HG03520 (cell line): ENCODE data around the gene PCNX2.

Experiments
- ATAC-seq: cut with Tn5 transposase; IDR thresholded peaks from one replicate; pipeline ENCODE4 v1.9.1; 2021; ENCODE audit warnings: mild to moderate bottlenecking, moderate library complexity; ENCODE audit not compliant: unreplicated experiment

The PCNX2 gene

DNA sequence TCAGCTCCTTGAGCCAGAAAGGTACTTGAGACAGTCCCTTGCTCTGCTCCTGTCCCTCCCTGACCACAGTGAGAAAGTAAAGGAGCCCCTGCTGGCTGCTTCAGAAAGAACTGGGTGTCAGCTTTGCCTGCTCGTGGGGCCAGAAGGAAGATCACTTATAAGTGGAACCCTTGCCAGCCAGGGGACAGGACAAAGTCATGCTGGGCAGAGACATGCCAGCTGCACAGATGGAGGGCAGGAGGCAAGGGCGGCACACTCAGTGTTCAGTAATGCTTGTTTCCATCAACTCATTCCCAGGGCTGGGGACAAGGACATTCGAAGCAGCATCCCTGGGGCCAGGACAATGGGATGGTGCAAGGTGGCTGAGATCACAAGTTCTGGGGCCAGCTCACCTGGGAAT lies 303.3 kb downstream of the PCNX2 start:
- no peak for ATAC-seq

DNA sequence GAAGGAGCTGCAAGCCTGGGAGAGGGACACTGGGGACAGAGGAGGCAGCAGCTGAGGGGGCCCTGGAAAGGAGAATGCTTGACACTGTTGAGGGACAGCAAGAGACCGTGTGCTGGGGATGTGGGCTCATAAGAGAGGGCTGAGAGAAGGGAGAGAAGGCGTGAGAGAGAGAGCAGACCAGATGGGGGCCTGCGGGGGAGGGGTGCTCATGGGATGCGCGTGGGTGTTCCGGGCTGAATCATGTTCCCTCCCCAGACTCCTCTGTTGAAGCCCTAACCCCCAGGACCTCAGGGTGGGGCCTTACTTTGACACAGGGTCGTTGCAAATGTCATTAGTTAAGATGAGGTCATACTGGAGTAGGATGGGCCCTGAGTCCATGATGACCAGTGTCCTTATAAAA lies 304.3 kb downstream of the PCNX2 start:
- no peak for ATAC-seq

DNA sequence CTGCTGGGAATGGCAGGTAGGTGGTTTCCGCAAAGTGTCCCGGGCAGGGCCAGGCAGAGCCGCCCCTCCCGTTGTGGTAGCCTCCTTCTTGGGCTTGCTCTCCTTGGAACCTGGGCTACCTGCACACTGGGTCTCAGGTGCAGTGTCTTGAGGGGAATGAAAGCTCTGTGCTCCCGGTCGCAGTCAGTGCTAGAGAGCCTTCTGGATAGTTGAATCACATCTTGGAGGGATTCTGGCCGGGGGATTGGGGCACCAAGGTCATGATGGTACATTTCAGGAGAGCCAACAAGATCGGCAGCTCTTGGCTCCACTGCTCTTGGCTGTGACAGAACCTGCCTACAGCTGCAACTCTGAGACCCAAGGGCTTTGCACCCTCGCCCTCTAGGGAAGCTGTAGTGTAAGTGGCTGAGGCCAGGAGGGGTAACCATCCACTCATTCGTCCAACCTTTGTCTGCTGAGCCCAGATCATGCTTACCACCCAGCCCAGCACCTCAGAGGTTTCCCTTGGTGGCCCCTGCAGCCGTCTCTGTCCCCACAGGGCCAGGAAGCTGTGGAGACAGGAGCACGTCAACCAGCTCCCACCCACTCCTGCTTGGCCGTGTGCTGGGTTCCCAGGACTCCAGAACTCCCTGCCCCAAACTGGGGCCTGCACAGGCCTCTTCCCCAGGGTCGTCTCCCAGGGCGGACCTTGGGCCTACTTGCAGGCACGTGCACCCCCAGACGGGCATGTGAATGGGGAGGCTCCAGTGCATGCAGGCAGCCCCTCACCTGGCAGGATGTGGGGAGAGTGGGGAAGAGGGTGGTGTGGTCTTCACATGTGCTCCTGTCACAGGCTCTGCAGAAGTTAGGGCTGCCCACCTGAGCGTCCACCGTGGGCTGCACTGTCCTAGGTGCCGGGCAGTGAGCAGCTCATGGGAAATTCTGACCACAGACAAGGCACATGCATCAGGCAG lies 305.1 kb downstream of the PCNX2 start:
- no peak for ATAC-seq

DNA sequence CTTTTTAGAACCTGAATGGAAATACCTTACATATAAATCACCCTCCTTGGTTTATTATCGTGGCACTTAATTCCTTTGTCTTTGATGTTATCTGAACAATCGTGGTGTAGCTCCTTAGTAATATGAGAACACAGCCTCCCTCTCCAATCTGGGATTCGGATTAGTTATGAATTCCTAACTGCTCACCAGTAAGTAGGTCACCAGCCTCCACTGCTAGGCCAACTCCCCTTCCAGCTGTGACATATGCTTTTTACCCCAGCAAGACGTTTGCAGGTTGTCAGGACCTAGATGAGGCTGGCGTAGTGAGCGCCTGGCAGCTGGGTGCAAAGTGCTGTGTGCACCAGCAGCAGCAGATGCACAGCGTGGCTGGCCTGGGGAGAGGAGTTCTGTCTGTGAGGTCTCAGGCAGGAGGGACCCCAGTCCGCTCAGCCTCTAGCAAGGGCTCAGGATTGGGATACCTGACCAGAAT lies 306.9 kb downstream of the PCNX2 start:
- no peak for ATAC-seq

DNA sequence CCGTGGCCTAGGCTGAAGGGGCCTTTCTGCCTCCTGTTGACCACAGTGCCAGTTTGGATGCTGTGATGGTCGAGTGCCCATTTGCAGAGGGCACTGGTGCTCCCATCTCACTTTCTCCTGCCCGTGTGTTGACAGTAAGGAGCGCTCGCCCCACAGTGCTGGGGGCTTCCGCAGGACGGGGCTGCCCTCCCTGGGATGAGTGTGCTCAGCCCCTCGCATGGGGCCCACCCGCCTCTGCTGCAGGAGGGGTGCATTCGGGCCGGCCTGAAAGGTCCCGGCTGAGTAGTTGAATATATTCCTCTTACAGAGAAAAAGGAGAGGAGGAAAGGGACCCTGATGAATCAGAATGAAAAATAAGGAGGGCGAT lies 307.8 kb downstream of the PCNX2 start:
- no peak for ATAC-seq

DNA sequence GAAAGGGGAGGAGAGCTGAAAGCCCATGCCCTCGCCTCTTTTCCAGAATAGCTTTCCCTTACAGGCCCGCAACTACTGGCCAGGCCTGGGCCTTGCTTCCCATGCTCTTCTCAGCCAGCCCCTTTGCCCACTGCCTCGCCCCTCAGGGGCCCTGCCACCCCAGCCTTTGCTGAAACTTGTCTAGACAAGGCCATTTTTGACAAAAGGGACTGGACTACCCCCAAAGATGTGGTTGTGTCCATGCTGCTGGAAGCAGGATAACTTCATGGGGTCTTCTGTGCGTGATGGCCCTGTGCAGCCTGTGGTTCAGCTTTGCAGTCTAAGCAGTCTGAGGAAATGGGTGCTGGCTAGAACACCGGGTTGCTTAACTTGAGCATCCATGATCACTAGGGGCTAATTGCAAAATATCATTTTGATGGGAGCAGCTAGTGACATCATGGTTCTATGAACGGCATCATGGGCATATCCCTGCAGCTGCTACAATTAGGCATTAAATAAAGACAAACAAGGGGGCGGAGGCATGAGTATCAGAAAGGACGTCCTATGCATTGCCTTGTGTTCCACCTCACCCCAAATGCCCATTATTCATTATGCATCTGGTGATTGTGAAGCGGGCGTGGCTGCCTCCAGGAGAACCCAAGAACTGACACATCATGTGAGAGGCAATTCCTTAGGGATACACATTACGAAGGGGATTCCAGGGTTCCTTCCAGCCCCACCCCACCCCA lies 308.3 kb downstream of the PCNX2 start:
- no peak for ATAC-seq

DNA sequence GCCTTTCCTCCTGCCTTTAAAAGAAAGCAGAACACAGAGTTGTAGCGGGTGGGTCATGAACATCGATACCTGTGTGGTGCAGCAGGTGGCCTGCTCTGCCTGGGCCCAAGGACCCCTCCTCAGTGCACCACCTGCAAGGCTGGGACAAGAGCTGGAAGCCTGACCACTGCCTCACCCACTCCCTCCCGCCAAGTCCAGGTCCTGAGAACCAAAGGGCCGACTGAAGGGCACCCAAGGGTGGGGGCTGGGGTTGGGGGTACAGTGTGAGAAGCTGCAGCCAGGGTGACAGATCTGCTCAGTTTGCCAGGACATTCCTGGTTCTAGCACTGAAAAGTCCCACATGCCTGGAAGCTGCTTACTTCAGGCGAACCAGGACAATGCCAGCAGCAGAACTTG lies 309.0 kb downstream of the PCNX2 start:
- ATAC-seq = no peak

DNA sequence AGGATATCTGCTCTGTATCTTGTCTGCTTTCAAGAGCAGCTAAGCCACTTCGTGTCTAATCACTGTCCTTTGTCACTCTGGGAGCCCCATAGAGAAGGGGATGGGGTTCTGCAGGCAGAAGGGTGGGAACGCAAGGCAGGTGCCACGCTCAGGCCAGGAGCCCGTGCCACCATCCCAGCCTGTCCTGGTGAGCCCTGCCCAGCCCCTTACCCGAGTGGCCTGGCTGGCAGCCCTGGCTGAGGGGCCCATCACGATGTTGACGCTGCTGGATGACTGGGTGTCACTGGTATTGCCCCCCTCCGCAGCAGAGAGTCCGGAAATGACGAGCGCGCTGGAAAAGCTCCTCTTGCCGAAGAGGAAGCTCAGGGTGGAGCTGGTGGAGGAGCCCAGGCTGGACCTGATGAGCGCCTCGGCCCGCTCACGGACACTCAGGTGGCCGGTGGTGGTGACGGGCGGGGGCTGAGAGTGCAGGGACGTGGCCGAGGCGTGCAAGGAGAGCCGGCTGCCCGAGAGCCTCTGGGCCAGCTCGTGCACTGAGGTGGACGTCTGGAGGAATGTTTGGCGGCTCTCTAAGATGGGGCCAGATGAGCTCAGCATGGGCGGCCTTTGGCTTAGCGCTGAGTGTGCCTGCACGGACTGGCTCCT lies 309.5 kb downstream of the PCNX2 start:
- ATAC-seq = no peak

DNA sequence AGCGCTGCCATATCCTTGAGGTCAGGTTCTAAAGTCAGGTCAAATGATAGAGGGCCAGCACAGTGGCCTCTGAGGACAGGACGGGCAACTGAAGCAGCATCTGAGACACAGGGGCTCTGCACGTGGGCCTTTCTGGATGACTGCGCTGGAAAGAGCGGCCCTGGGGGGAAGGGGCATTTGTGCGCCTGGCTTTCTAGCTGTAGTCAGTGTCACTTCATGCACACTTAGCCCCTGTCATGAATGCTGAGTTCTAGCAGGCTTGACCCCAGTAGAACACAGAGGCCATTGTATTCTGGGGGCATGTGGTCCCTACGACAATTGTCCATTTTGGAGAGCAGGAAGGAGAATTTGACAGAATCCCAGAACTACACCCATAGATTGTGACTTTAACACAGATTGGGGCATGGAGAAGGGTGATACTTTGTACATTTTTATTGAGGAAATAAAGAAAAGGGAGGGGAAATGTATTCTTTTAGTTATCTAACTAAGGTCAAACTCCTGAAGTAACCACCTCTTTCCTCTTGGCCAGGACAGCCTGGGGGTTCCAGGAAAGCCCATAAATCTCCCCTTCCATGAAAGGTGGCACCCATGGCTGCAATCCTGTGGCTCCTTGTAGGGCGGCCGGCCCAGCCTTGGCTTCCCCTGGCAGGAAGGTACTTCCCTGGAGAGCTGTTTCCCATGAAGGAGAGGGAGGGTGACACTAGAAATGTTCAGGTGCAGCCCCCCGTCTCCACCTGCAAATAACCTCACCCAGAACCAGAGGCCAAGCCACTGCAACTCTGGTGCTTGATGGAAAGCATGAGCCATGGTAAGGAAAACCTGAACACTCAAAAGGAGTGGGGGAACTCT lies 310.7 kb downstream of the PCNX2 start:
- ATAC-seq = no peak

DNA sequence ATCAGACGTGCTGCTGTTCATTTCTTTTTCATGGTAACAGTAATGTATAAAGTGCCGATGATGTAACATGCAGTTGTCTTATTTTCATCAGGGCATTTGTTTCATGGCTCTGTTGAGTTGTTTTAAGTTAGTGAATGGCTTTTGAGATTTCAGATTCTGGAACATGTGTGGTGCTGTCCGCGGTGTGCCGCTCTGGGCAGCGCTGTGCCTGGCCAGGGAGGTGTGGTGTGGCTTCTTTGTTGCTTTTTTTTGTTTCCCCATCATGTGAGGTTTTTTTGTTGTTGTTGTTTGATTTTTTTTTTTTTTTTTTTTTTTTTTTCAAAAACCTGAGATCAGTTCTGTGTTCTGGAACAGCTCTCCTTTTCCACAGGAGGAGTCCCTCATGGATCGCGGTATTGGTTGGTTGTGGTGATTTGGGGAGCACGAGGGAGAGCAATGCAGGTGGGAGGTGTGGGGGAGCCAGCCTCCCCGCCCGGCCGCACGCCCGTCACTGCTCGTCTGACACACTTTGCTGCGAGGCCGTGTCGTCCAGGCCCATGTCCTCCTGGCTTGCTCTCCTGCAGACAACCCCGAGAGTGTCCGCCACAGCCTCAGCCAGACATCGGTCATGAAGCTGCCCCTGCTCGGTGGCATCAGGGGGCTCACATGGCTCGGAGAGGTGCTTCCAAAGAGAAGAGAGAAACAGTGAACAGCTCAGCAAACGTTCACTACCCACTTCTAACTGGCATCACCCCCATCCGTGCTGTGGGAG lies 311.5 kb downstream of the PCNX2 start:
- ATAC-seq = no peak

DNA sequence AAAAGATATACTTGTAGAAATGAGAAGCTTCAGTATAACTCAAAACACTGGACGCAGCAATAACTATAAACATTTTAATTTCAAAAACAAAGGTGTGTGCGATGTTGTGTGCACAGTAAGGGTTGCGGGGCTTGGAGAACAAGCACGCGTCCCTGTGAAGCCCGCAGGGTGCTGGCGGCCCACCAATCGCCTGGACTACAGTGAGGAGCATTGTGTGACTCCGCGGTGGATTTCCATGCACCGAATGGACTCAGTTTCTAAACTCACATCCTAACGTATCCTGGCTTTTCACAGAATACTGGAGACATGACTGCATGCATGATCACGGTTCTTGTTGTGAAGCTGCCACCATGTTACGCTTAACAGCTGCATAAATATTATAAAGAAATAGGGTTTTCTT lies 312.1 kb downstream of the PCNX2 start:
- no peak for ATAC-seq

DNA sequence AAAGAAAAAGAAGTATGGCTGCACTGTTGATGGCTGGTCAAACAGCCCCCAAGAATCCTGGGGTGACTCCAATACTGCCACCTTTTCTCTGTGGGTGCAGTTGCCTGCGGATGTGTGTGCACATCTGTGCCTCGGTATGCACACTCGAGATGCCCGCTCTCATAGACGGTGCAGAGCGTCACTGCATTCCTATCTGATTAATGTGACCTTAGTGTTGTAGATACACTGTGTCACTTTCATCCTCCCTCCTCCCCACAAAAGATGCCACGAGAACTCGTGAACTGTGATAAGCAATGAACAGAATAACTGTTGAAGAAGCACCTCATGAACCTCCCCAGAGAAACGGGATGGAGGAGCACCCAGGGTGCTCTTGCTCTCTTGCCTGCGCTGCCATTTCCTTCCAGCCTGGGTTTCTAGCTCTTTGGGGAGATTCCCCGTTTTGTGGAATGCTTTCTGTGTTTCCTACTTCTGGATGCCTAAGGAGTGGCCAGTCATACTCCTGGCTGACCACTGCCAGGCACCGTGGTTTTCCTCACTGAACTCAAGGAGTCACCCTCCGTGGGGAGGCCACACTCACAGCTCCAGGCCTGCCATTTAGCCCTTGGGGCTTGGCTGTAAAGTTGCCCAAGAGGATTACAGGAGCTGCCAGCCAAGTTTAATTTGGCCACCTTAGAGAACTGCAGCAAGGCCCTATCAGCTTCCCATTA lies 313.1 kb downstream of the PCNX2 start:
- ATAC-seq = no peak

DNA sequence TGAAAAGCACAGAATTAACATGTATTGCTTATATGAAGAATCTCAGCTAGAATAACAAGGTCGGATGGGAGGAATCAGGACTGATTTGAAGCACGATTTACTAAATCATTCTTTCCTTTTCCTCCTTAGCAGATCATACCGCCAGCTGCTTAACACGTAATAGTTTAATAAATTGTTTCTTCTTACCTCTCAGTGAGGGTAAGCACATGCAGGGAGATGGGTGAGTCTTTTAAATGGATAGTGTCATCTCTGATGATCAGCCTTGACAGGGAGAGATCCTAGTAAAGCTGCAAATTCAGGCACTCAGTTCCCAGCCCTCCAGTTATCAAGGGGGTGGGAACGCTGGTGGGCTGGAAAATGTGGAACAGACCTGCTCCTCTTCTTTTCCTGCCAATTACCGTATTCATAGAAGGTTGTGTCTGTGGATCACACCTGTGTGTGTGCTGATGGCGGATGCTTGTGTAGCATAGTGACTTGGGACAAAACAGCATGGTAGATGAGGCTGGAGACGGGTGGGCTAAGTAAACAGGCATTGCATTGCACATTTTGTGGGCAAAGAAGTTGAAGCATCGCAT lies 314.5 kb downstream of the PCNX2 start:
- ATAC-seq = no peak

DNA sequence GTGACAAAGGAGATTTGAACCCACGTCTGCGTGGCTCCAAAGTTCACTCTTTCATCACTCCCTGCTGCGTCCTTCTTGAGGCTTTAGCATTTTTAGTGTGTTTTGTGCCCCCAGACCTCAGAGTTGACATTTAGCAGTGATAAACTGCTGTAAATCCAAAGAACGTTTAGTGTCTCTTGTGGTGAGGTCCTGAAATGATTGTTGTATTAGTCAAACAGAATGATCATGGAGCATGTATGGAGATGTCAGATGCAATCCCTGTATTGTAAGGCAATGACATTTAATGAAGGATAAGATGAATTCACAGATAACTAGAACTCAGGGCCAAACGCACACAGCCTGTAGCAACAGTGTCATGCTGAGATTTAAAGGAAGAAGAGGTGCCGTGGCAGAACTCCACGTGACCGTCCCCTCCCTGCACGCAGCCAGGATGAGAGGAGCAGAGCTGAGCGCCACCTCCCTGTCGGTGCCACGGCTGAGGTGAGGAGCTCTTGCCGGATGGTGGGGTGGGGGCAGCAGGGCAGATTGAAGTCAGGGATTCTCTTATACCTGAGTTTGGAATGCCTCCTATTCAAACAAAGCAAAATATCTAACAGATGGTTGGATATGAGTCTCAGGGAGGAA lies 315.1 kb downstream of the PCNX2 start:
- no peak for ATAC-seq

DNA sequence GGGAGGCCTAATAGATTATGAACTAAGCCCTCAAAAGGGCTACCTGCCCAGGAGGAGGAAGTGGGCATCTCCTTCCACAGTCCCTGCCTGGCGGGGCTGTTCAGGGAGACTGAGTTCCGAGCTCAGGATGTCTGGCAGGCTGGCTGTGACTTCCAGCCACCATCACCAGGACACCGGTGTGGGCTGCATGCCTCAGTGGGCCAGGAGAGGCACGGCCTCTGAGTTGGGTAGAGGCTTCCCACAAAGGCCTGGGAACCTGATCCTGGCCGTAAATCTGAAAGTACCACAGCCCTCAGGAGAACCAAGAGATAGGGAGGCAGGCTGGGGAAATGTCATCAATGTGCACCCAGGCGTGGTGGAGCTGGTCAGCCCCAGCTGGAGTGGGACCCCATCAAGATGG lies 316.0 kb downstream of the PCNX2 start:
- no peak for ATAC-seq

DNA sequence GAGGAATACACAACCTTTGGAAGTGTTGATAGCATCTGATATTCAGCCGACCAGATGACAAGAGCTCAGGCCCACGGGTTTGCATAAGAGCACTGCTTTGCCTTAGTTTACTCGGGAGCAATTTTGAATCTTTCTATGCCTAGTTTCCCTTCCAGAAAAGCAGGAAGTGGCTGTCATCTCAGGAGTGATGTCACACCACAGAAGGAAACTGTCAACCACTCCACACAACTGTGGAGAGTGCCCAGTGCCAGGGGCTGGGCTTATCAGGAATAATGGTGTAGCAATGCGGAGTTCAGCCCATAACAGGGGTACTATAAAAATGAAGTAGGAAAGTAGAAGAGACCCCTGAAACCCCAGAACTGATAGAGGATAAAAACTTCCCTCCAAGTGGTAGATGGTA lies 316.7 kb downstream of the PCNX2 start:
- ATAC-seq = no peak

DNA sequence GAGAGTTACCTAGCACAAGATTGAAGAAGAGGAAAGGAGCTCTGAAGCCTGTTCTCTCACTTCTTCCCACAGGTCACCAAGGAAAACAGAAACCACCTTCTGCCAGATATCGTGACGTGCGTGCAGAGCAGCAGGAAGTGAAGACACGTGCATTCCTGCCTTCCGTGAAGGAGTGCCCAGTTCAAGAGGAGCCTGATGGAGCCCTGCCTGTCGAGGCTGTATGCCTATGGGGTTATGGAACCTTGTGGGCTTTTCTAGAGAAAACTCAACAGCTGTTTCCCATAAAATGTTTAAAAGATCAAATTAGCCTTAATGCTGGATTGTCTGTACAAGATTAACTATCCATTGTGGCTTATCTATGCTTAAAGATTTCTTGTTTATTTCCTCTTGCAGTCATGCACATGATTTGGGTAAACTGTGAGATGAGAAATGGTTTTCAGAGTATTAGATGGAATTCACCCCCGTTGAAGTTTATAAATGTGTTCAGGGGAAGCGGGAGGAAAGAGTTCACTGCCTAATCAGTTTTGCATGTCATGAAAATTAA lies 317.4 kb downstream of the PCNX2 start:
- ATAC-seq = no peak

DNA sequence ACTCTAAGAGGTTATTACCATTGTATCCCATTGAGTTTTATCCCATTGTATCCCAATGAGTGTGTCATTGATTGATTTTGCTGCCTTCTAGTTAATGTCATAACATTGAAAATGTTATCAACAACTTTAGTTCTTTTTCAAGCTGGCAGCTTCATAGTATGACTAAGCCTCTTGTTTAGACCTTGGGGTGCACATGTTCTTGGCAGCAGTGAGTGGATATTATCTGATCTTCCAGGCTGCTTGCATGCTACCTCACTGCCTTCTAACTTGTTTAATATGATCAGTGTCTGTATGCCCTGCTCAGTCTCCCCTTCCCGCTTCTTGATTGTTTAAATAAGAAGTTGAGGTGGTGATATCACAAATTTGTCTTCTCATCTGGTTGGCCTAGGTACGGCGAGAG lies 320.6 kb downstream of the PCNX2 start:
- ATAC-seq = no peak
